Memory B cell (primary cell): Measurements from ENCODE around the gene IL1RAPL2.
"Not testable (repeated sequence)": the region's sequence is repeated elsewhere in the genome, so short reads cannot be mapped to it uniquely, and the experiment has no call there.

Experiments used
- ATAC-seq: fragments of 150-1000 bp; cut with Tn5 transposase; 2 replicates; pipeline ENCODE4 v1.10.0; 2021; ENCODE audit warnings: low read depth, mild to moderate bottlenecking, moderate library complexity
- DNase-seq, 2 donors: peaks; one replicate each; pipeline ENCODE4 v3.0.0; 2022; ENCODE audit warnings: low spot score in 2 of 2
- H3K27ac Mint-ChIP-seq: one replicate; pipeline ENCODE4 v1.8.0; 2022; ENCODE audit warnings: mild to moderate bottlenecking, moderate library complexity, mixed read lengths
- H3K27me3 Mint-ChIP-seq: one replicate; pipeline ENCODE4 v1.8.0; 2022; ENCODE audit warnings: mixed read lengths
- H3K36me3 Mint-ChIP-seq: one replicate; pipeline ENCODE4 v1.8.0; 2022; ENCODE audit warnings: mild to moderate bottlenecking, mixed read lengths
- H3K4me1 Mint-ChIP-seq: one replicate; pipeline ENCODE4 v1.8.0; 2022; ENCODE audit warnings: mixed read lengths
- H3K4me3 Mint-ChIP-seq: one replicate; pipeline ENCODE4 v1.8.0; 2022; ENCODE audit warnings: mild to moderate bottlenecking, moderate library complexity, mixed read lengths
- H3K9me3 Mint-ChIP-seq: one replicate; pipeline ENCODE4 v1.8.0; 2022; ENCODE audit warnings: mixed read lengths

The IL1RAPL2 gene

GRCh38 chrX:105796877-105797276 is 1230.9 kb downstream of the IL1RAPL2 start:
- not testable (repeated sequence) for DNase-seq, H3K4me1 Mint-ChIP-seq, H3K27ac Mint-ChIP-seq, H3K27me3 Mint-ChIP-seq, H3K4me3 Mint-ChIP-seq, ATAC-seq, H3K9me3 Mint-ChIP-seq, H3K36me3 Mint-ChIP-seq

- no peak for ATAC-seq
- Mint-ChIP-seq H3K36me3 (no peaks in the 10 kb centered on the region), H3K27me3 (no peaks in the 10 kb centered on the region), H3K9me3 (peaks cover 6% of the 10 kb centered on the region), H3K4me1 (no peaks in the 10 kb centered on the region), H3K27ac (no peak overlapping the region), H3K4me3 (no peak overlapping the region)
- DNase-seq, result no peak
Observed at GRCh38 chrX:105803891-105804290, 1237.9 kb downstream of the IL1RAPL2 start.

GRCh38 chrX:105805655-105806054 is 1239.7 kb downstream of the IL1RAPL2 start:
- H3K4me1 Mint-ChIP-seq, result not testable (repeated sequence)

GRCh38 chrX:105816517-105816916 is 1250.5 kb downstream of the IL1RAPL2 start:
- H3K27ac Mint-ChIP-seq, result no peak overlapping the region
- H3K4me1 Mint-ChIP-seq, result no peaks in the 10 kb centered on the region
- peaks cover 5% of the 10 kb centered on the region for H3K27me3 Mint-ChIP-seq
- H3K4me3 Mint-ChIP-seq, result no peak overlapping the region
- no peak for DNase-seq
- H3K36me3 Mint-ChIP-seq, result no peaks in the 10 kb centered on the region
- ATAC-seq, result no peak
- H3K9me3 Mint-ChIP-seq, result no peaks in the 10 kb centered on the region

More at GRCh38 chrX:105805655-105806054, 1239.7 kb downstream of the IL1RAPL2 start:
- not testable (repeated sequence) for DNase-seq, H3K4me3 Mint-ChIP-seq, H3K36me3 Mint-ChIP-seq, H3K27ac Mint-ChIP-seq, H3K27me3 Mint-ChIP-seq, H3K9me3 Mint-ChIP-seq, ATAC-seq
